Measurements from ENCODE around the gene SLC26A5. TPM values are rescaled to one million over a fixed set of nuclear protein-coding genes. Genes with fewer than 3 reads are reported as not detected.

SLC26A5 gene
- total RNA-seq, 1 donor from 2014 or later, result not detected

DNA sequence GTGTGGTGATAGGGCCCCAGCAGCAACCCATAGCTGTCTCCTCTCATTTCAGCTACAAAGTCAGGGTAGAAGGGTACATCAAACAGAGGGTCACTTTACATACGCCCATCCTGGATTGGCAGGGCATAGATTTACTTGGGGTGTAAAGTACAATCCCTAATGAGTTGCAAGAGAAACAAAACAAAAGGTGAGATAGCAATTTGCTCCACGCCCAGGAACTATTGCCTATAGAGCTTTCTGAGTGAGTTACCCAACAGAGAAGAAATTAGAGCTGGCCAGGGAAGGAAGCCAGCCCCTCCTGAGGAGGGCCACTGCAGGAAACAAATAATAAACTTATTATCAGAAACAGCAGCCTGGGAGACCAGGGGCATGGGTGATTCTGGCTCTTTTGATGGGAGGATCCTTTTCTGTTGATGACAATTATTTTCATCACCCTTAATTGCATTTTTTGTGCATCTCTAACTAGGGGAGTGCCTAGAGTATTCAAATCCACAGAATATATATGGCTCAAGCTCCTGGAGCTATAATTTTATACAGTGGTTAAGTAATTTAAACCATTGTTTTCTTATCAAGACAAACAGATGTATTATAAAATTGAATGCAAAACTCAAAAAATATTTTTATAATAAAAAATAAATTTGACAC is 47.4 kb downstream of the SLC26A5 start:
- no peak overlapping the region for H3K4me3 Mint-ChIP-seq (ENCODE audit: unreplicated experiment)
- H3K27me3 Mint-ChIP-seq (ENCODE audit: low read depth), result peaks cover 23% of the 10 kb centered on the region
- peaks cover 6% of the 10 kb centered on the region for H3K9me3 Mint-ChIP-seq (ENCODE audit: low read depth)
- DNase-seq (ENCODE audit: low spot score), result no peak
- no peaks in the 10 kb centered on the region for H3K4me1 Mint-ChIP-seq (ENCODE audit: low read depth)
- no peak overlapping the region for H3K27ac Mint-ChIP-seq (ENCODE audit: unreplicated experiment)
- TF ChIP-seq, protein P1, sequence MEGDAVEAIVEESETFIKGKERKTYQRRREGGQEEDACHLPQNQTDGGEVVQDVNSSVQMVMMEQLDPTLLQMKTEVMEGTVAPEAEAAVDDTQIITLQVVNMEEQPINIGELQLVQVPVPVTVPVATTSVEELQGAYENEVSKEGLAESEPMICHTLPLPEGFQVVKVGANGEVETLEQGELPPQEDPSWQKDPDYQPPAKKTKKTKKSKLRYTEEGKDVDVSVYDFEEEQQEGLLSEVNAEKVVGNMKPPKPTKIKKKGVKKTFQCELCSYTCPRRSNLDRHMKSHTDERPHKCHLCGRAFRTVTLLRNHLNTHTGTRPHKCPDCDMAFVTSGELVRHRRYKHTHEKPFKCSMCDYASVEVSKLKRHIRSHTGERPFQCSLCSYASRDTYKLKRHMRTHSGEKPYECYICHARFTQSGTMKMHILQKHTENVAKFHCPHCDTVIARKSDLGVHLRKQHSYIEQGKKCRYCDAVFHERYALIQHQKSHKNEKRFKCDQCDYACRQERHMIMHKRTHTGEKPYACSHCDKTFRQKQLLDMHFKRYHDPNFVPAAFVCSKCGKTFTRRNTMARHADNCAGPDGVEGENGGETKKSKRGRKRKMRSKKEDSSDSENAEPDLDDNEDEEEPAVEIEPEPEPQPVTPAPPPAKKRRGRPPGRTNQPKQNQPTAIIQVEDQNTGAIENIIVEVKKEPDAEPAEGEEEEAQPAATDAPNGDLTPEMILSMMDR (IDR thresholded peaks at IDR 0.05), result no peak
- H3K36me3 Mint-ChIP-seq (ENCODE audit: low read depth), result no peaks in the 10 kb centered on the region

DNA sequence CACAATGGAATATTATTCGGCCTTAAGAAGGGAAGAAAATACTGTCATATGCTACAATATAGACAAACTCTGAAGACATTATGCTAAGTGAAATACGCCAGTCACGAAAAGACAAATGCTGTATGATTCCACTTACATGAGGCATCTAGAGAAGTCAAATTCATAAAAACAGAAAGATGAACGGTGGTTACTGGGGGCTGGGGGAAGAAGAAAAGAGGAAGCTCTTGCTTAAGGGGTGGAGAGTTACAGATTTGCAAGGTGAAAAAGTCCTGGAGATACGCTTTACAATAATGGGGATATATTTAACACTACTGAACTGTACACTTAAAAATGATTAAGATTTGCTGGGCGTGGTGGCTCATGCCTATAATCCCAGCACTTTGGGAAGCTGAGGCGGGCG is 49.5 kb downstream of the SLC26A5 start:
- TF ChIP-seq, protein P1 (IDR thresholded peaks at IDR 0.05), result no peak
- no peak for DNase-seq (ENCODE audit: low spot score)

DNA sequence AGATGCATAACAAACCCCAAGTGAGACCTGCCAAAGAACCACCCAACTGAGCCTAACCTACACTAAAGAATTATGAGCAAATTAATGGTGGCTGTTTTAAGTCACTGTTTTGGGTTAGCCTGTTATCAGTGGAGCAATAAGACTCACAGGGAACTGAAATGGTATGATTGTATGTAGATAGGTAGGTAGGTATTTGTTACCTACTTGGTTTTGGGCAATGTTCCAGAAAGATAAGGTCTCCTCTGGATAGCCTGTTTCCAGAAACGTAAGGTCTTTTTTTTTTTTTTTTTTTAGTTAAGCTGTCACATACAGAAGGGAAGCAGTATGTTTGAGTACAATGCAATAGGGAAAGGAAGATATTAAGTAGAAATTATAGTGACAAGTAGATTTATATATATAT is 50.9 kb downstream of the SLC26A5 start:
- Mint-ChIP-seq H3K4me3 (ENCODE audit: unreplicated experiment) (no peak overlapping the region), H3K36me3 (ENCODE audit: low read depth) (no peaks in the 10 kb centered on the region), H3K27ac (ENCODE audit: unreplicated experiment) (no peak overlapping the region), H3K27me3 (ENCODE audit: low read depth) (peaks cover 9% of the 10 kb centered on the region), H3K4me1 (ENCODE audit: low read depth) (no peaks in the 10 kb centered on the region), H3K9me3 (ENCODE audit: low read depth) (no peaks in the 10 kb centered on the region)
- DNase-seq (ENCODE audit: low spot score), result no peak
- TF ChIP-seq, protein P1 (IDR thresholded peaks at IDR 0.05), result no peak

More for the DNA sequence above, 49.5 kb downstream of the SLC26A5 start:
- Mint-ChIP-seq H3K36me3 (ENCODE audit: low read depth) (no peaks in the 10 kb centered on the region), H3K9me3 (ENCODE audit: low read depth) (no peaks in the 10 kb centered on the region), H3K4me3 (ENCODE audit: unreplicated experiment) (no peak overlapping the region), H3K27ac (ENCODE audit: unreplicated experiment) (no peak overlapping the region), H3K27me3 (ENCODE audit: low read depth) (peaks cover 12% of the 10 kb centered on the region), H3K4me1 (ENCODE audit: low read depth) (no peaks in the 10 kb centered on the region)

DNA sequence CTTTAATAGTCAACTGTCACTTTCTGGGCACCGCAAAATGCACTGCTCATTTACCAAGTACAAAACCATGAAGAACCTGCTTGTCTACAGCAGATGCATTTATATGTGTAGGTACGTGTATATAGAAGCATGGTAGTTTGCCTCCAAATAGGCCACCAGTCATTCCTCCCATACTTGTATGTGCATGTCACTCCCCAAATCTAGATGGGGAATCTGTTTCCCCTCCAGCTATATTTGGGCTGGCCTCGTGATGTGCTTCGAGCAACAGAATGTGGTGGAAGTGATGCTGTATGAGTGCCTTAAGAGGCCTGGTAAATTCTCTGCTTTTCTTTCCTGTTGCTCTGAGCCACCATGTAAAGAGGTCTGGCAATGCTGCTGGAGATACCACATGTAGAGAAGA is 51.4 kb downstream of the SLC26A5 start:
- no peak for DNase-seq (ENCODE audit: low spot score)
- Mint-ChIP-seq H3K27ac (ENCODE audit: unreplicated experiment) (no peak overlapping the region), H3K4me3 (ENCODE audit: unreplicated experiment) (no peak overlapping the region), H3K9me3 (ENCODE audit: low read depth) (no peaks in the 10 kb centered on the region), H3K4me1 (ENCODE audit: low read depth) (no peaks in the 10 kb centered on the region), H3K36me3 (ENCODE audit: low read depth) (no peaks in the 10 kb centered on the region), H3K27me3 (ENCODE audit: low read depth) (peaks cover 9% of the 10 kb centered on the region)
- TF ChIP-seq, protein P1 (IDR thresholded peaks at IDR 0.05), result no peak

DNA sequence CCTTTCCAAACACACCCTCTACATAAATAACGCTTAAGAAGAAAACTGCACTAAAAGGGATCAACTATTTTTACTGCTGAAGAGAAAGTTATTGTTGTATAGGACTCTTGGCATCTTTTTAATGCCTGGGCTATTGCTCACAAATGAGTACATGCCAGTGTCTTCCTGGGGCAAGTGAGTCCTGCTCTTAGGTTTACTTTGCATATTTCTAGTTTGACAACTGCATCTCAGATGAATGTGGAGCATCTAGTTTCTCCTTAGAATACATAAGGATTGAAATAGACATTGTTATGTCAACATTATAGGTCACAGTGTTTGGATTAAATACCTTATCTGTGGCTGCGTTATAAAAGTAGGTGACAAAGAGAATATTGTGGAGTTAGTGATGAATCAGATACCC is 54.0 kb downstream of the SLC26A5 start:
- Mint-ChIP-seq H3K9me3 (ENCODE audit: low read depth) (no peaks in the 10 kb centered on the region), H3K27me3 (ENCODE audit: low read depth) (peaks cover 11% of the 10 kb centered on the region), H3K27ac (ENCODE audit: unreplicated experiment) (no peak overlapping the region), H3K36me3 (ENCODE audit: low read depth) (no peaks in the 10 kb centered on the region), H3K4me1 (ENCODE audit: low read depth) (no peaks in the 10 kb centered on the region), H3K4me3 (ENCODE audit: unreplicated experiment) (no peak overlapping the region)
- no peak for DNase-seq (ENCODE audit: low spot score)
- TF ChIP-seq, protein P1 (IDR thresholded peaks at IDR 0.05), result no peak
